ENCODE measurements around the gene TECPR2. TPM values are rescaled to one million over a fixed set of nuclear protein-coding genes. Genes with fewer than 3 reads are reported as not detected.
"Not testable (repeated sequence)": the region's sequence is repeated elsewhere in the genome, so short reads cannot be mapped to it uniquely, and the experiment has no call there.

The TECPR2 gene
- total and polyA plus RNA-seq, 10 of the 15 experiments (the other 5 are each of a cell fraction or from before 2014, with no cell fraction given), result 0.15 to 10.0 (median 3.0) TPM

GRCh38 chr14:102548616-102549240, 186.0 kb downstream of the TECPR2 start:
- ATAC-seq (no peak), DNase-seq (ENCODE audit: low read depth, low spot score) (no peak), FAIRE-seq (no peak)
- Histone ChIP-seq H3K36me3 (ENCODE audit: control insufficient read depth in 2 of 2, insufficient read depth in 2 of 2, low read length in 1 of 2) (no peaks in the 10 kb centered on the region), H3K4me1 (ENCODE audit: control insufficient read depth, insufficient read depth, low read length) (no peaks in the 10 kb centered on the region), H3K27ac (ENCODE audit: control insufficient read depth, insufficient read depth) (no peak overlapping the region), H3K4me2 (ENCODE audit: control insufficient read depth, insufficient read depth) (no peak overlapping the region), H3K9ac (ENCODE audit: control insufficient read depth, insufficient read depth, low read length) (no peak overlapping the region), H3K9me3 (replicated peaks; ENCODE audit: control insufficient read depth, insufficient read depth, low read length) (no peaks in the 10 kb centered on the region; the same call in 2 of the 3 replicates), H3K27me3 (replicated peaks in 1 of 2; ENCODE audit: control insufficient read depth in 2 of 2, insufficient read depth in 2 of 2, low read length in 1 of 2) (peaks cover 4 to 12% of the 10 kb centered on the region in 2 experiments), H4K20me1 (ENCODE audit: control insufficient read depth, insufficient read depth) (no peaks in the 10 kb centered on the region), H3K79me2 (ENCODE audit: control insufficient read depth, insufficient read depth, low read length) (no peaks in the 10 kb centered on the region), H3K4me3 (no peak overlapping the region), H2AFZ (ENCODE audit: control insufficient read depth, low read depth, low read length) (no peak overlapping the region)
- TF ChIP-seq, protein P1, sequence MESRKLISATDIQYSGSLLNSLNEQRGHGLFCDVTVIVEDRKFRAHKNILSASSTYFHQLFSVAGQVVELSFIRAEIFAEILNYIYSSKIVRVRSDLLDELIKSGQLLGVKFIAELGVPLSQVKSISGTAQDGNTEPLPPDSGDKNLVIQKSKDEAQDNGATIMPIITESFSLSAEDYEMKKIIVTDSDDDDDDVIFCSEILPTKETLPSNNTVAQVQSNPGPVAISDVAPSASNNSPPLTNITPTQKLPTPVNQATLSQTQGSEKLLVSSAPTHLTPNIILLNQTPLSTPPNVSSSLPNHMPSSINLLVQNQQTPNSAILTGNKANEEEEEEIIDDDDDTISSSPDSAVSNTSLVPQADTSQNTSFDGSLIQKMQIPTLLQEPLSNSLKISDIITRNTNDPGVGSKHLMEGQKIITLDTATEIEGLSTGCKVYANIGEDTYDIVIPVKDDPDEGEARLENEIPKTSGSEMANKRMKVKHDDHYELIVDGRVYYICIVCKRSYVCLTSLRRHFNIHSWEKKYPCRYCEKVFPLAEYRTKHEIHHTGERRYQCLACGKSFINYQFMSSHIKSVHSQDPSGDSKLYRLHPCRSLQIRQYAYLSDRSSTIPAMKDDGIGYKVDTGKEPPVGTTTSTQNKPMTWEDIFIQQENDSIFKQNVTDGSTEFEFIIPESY (IDR thresholded peaks at IDR 0.05), result no peak
- TF ChIP-seq NRF1 (conservative IDR thresholded peaks at IDR 0.05; ENCODE audit: low read depth, low read length), result no peak
- SMC1A ChIA-PET (ENCODE audit: uncharacterized antibody, unreplicated experiment), result no interaction called here
- intact Hi-C loops (cut with micrococcal nuclease; ENCODE audit: unreplicated experiment), result no loop called here
- in situ Hi-C loops (cut with MboI), result no loop called here
- no TSS peak for BruUV-seq (replicated peaks)
- RAD21 ChIA-PET (ENCODE audit: unreplicated experiment), result no interaction called here
- CTCF ChIA-PET, result no interaction called here
- WGBS (ENCODE audit: insufficient coverage, insufficient replicate concordance, low lambda C conversion rate, missing lambda C conversion rate), result 26% methylated on average over 3 of the region's 3 CpGs
- POLR2A ChIA-PET, result no interaction called here

GRCh38 chr14:102550927-102551401, 188.2 kb downstream of the TECPR2 start:
- SMC1A ChIA-PET (ENCODE audit: uncharacterized antibody, unreplicated experiment); ATAC-seq; H3K4me3 ChIP-seq; H3K4me2 ChIP-seq (ENCODE audit: control insufficient read depth, insufficient read depth); intact Hi-C loops (cut with micrococcal nuclease; ENCODE audit: unreplicated experiment); H3K79me2 ChIP-seq (ENCODE audit: control insufficient read depth, insufficient read depth, low read length); H3K27ac ChIP-seq (ENCODE audit: control insufficient read depth, insufficient read depth); FAIRE-seq; H3K9me3 ChIP-seq (replicated peaks; ENCODE audit: control insufficient read depth, insufficient read depth, low read length); H3K27me3 ChIP-seq (replicated peaks in 1 of 2; ENCODE audit: control insufficient read depth in 2 of 2, insufficient read depth in 2 of 2, low read length in 1 of 2); H2AFZ ChIP-seq (ENCODE audit: control insufficient read depth, low read depth, low read length); H3K4me1 ChIP-seq (ENCODE audit: control insufficient read depth, insufficient read depth, low read length); H4K20me1 ChIP-seq (ENCODE audit: control insufficient read depth, insufficient read depth); RAD21 ChIA-PET (ENCODE audit: unreplicated experiment); DNase-seq (ENCODE audit: low read depth, low spot score); H3K36me3 ChIP-seq (ENCODE audit: control insufficient read depth in 2 of 2, insufficient read depth in 2 of 2, low read length in 1 of 2); H3K9ac ChIP-seq (ENCODE audit: control insufficient read depth, insufficient read depth, low read length); POLR2A ChIA-PET; BruUV-seq (replicated peaks); in situ Hi-C loops (cut with MboI): not testable (repeated sequence)
- CTCF ChIA-PET, result interaction anchor here (0.6 kb wide), 1 partner anchor 634 kb away, joined by 3 read pairs; no protein-coding TSS in a partner anchor
- WGBS (ENCODE audit: insufficient coverage, insufficient replicate concordance, low lambda C conversion rate, missing lambda C conversion rate), result 41% methylated on average over 3 of the region's 3 CpGs
- TF ChIP-seq SRF (IDR thresholded peaks at IDR 0.05; ENCODE audit: low read depth in 2 of 2, low read length in 2 of 2), result peak in 1 of 2 experiments; percentile 58; a peak in 1 of 4 replicates

Small RNA genes lying within 50 kb of the gene (microRNA-seq; reads per million reads assigned to microRNA genes)
- not detected for gene MIR4309

Small RNA genes lying within 50 kb of the gene (small RNA-seq; reads per million reads assigned to genes)
- gene MIR4309, result not detected

Other genes starting within 250 kb of the TECPR2 start
- gene WDR20, start 223.0 kb upstream of the TECPR2 start, total RNA-seq (2014; rRNA removed), result 14.6 and 17.5 TPM in 2 replicates
- gene WDR20, start 223.0 kb upstream of the TECPR2 start, total RNA-seq (2014; rRNA removed; fragmentation: Illumina TruSeq; extraction: Trizol), result 19.4 and 20.4 TPM in 2 replicates
- gene WDR20, start 223.0 kb upstream of the TECPR2 start, total RNA-seq (2021), result 22.7 and 25.7 TPM in 2 replicates
- 17.0 and 18.1 TPM in 2 replicates for gene WDR20, start 223.0 kb upstream of the TECPR2 start, polyA plus RNA-seq (2011; rRNA removed)
- gene WDR20, start 223.0 kb upstream of the TECPR2 start, polyA plus RNA-seq (2014; fragmentation: Illumina TruSeq; extraction: Trizol), result 18.7 and 19.1 TPM in 2 replicates
- 10 to 100 TPM in 1 of 2 experiments, 1 to 10 TPM in 1; 9.1 to 13.7 TPM for gene WDR20, start 223.0 kb upstream of the TECPR2 start, polyA plus RNA-seq (2014; fragmentation: Nextera tagmentation; extraction: Ambion mirVana)
- 16.6 and 17.8 TPM in 2 replicates for gene WDR20, start 223.0 kb upstream of the TECPR2 start, polyA plus RNA-seq (2014; rRNA removed)
- 10 to 100 TPM; 24.0 to 25.9 TPM for gene WDR20, start 223.0 kb upstream of the TECPR2 start, polyA plus RNA-seq (2016; fragmentation: Nextera tagmentation; extraction: Ambion mirVana)
- gene MOK, start 57.8 kb upstream of the TECPR2 start, total RNA-seq (2014; rRNA removed), result 1.0 and 1.3 TPM in 2 replicates
- 1.4 and 2.2 TPM in 2 replicates for gene MOK, start 57.8 kb upstream of the TECPR2 start, total RNA-seq (2014; rRNA removed; fragmentation: Illumina TruSeq; extraction: Trizol)
- gene MOK, start 57.8 kb upstream of the TECPR2 start, total RNA-seq (2021), result 0.92 and 1.7 TPM in 2 replicates
- gene MOK, start 57.8 kb upstream of the TECPR2 start, polyA plus RNA-seq (2011; rRNA removed), result 1.5 and 2.0 TPM in 2 replicates
- gene MOK, start 57.8 kb upstream of the TECPR2 start, polyA plus RNA-seq (2014; fragmentation: Illumina TruSeq; extraction: Trizol), result 1.8 and 2.1 TPM in 2 replicates
- gene MOK, start 57.8 kb upstream of the TECPR2 start, polyA plus RNA-seq (2014; fragmentation: Nextera tagmentation; extraction: Ambion mirVana), result under 1 TPM; 0.10 to 0.46 TPM
- gene MOK, start 57.8 kb upstream of the TECPR2 start, polyA plus RNA-seq (2014; rRNA removed), result 2.4 and 3.0 TPM in 2 replicates
- gene MOK, start 57.8 kb upstream of the TECPR2 start, polyA plus RNA-seq (2016; fragmentation: Nextera tagmentation; extraction: Ambion mirVana), result 1 to 10 TPM; 1.2 to 1.5 TPM
- gene ZNF839, start 43.2 kb upstream of the TECPR2 start, total RNA-seq (2014; rRNA removed), result 11.9 and 12.1 TPM in 2 replicates
- 8.0 and 9.3 TPM in 2 replicates for gene ZNF839, start 43.2 kb upstream of the TECPR2 start, total RNA-seq (2014; rRNA removed; fragmentation: Illumina TruSeq; extraction: Trizol)
- 11.9 and 13.1 TPM in 2 replicates for gene ZNF839, start 43.2 kb upstream of the TECPR2 start, total RNA-seq (2021)
- 8.0 and 8.1 TPM in 2 replicates for gene ZNF839, start 43.2 kb upstream of the TECPR2 start, polyA plus RNA-seq (2011; rRNA removed)
- 8.2 and 9.7 TPM in 2 replicates for gene ZNF839, start 43.2 kb upstream of the TECPR2 start, polyA plus RNA-seq (2014; fragmentation: Illumina TruSeq; extraction: Trizol)
- gene ZNF839, start 43.2 kb upstream of the TECPR2 start, polyA plus RNA-seq (2014; fragmentation: Nextera tagmentation; extraction: Ambion mirVana), result 1 to 10 TPM; 1.4 to 2.6 TPM
- 14.4 and 14.7 TPM in 2 replicates for gene ZNF839, start 43.2 kb upstream of the TECPR2 start, polyA plus RNA-seq (2014; rRNA removed)
- gene ZNF839, start 43.2 kb upstream of the TECPR2 start, polyA plus RNA-seq (2016; fragmentation: Nextera tagmentation; extraction: Ambion mirVana), result 1 to 10 TPM; 2.6 to 5.6 TPM
- gene CINP, start 51 bp upstream of the TECPR2 start, total RNA-seq (2014; rRNA removed), result 42.6 and 45.7 TPM in 2 replicates
- 43.5 and 45.4 TPM in 2 replicates for gene CINP, start 51 bp upstream of the TECPR2 start, total RNA-seq (2014; rRNA removed; fragmentation: Illumina TruSeq; extraction: Trizol)
- gene CINP, start 51 bp upstream of the TECPR2 start, total RNA-seq (2021), result 44.5 and 45.8 TPM in 2 replicates
- 53.5 and 62.0 TPM in 2 replicates for gene CINP, start 51 bp upstream of the TECPR2 start, polyA plus RNA-seq (2011; rRNA removed)
- 56.4 and 59.3 TPM in 2 replicates for gene CINP, start 51 bp upstream of the TECPR2 start, polyA plus RNA-seq (2014; fragmentation: Illumina TruSeq; extraction: Trizol)
- gene CINP, start 51 bp upstream of the TECPR2 start, polyA plus RNA-seq (2014; fragmentation: Nextera tagmentation; extraction: Ambion mirVana), result 10 to 100 TPM; 47.9 to 52.6 TPM
- gene CINP, start 51 bp upstream of the TECPR2 start, polyA plus RNA-seq (2014; rRNA removed), result 50.8 and 53.1 TPM in 2 replicates
- 10 to 100 TPM; 70.1 to 73.3 TPM for gene CINP, start 51 bp upstream of the TECPR2 start, polyA plus RNA-seq (2016; fragmentation: Nextera tagmentation; extraction: Ambion mirVana)
- 1.8 and 3.3 TPM in 2 replicates for gene ANKRD9, start 146.8 kb downstream of the TECPR2 start, total RNA-seq (2014; rRNA removed)
- 0.54 and 0.78 TPM in 2 replicates for gene ANKRD9, start 146.8 kb downstream of the TECPR2 start, total RNA-seq (2014; rRNA removed; fragmentation: Illumina TruSeq; extraction: Trizol)
- gene ANKRD9, start 146.8 kb downstream of the TECPR2 start, total RNA-seq (2021), result 3.6 and 4.4 TPM in 2 replicates
- gene ANKRD9, start 146.8 kb downstream of the TECPR2 start, polyA plus RNA-seq (2011; rRNA removed), result 0.33 and 0.43 TPM in 2 replicates
- 0.30 and 0.43 TPM in 2 replicates for gene ANKRD9, start 146.8 kb downstream of the TECPR2 start, polyA plus RNA-seq (2014; fragmentation: Illumina TruSeq; extraction: Trizol)
- under 1 TPM; 0.03 to 0.04 TPM for gene ANKRD9, start 146.8 kb downstream of the TECPR2 start, polyA plus RNA-seq (2014; fragmentation: Nextera tagmentation; extraction: Ambion mirVana)
- 3.2 and 3.4 TPM in 2 replicates for gene ANKRD9, start 146.8 kb downstream of the TECPR2 start, polyA plus RNA-seq (2014; rRNA removed)
- gene ANKRD9, start 146.8 kb downstream of the TECPR2 start, polyA plus RNA-seq (2016; fragmentation: Nextera tagmentation; extraction: Ambion mirVana), result under 1 TPM; 0.44 to 0.74 TPM
- 4.1 and 4.3 TPM in 2 replicates for gene RCOR1, start 229.7 kb downstream of the TECPR2 start, total RNA-seq (2014; rRNA removed)
- 6.5 and 9.4 TPM in 2 replicates for gene RCOR1, start 229.7 kb downstream of the TECPR2 start, total RNA-seq (2014; rRNA removed; fragmentation: Illumina TruSeq; extraction: Trizol)
- 10.4 and 12.2 TPM in 2 replicates for gene RCOR1, start 229.7 kb downstream of the TECPR2 start, total RNA-seq (2021)
- gene RCOR1, start 229.7 kb downstream of the TECPR2 start, polyA plus RNA-seq (2011; rRNA removed), result 10.3 and 11.2 TPM in 2 replicates
- 8.1 and 8.6 TPM in 2 replicates for gene RCOR1, start 229.7 kb downstream of the TECPR2 start, polyA plus RNA-seq (2014; fragmentation: Illumina TruSeq; extraction: Trizol)
- 1 to 10 TPM; 1.9 to 2.2 TPM for gene RCOR1, start 229.7 kb downstream of the TECPR2 start, polyA plus RNA-seq (2014; fragmentation: Nextera tagmentation; extraction: Ambion mirVana)
- gene RCOR1, start 229.7 kb downstream of the TECPR2 start, polyA plus RNA-seq (2014; rRNA removed), result 4.8 and 5.0 TPM in 2 replicates
- gene RCOR1, start 229.7 kb downstream of the TECPR2 start, polyA plus RNA-seq (2016; fragmentation: Nextera tagmentation; extraction: Ambion mirVana), result 1 to 10 TPM; 1.6 to 1.8 TPM

All from GM12878 (cell line).